Endothelial cell of umbilical vein (primary cell): ENCODE measurements around the gene IFNG. TPM values are rescaled to one million over a fixed set of nuclear protein-coding genes. Genes with fewer than 3 reads are reported as not detected.

Source experiments
- BruUV-seq: library from RNA; stranded (reverse); fragments of 400-500 nt; replicated peaks from 2 replicates; lab custom pipeline; 2021; lab: Mats Ljungman, UMichigan
- CTCF ChIA-PET: fragments of 300-600, 350-600 bp; sonication (Branson Sonifier 250); formaldehyde crosslinking; loops from one replicate; lab custom pipeline; 2021; ENCODE audit warnings: antibody characterized with exemption, inconsistent platforms; lab: Charles Lee
- POLR2A ChIA-PET: fragments of 300-600, 350-600 bp; sonication (Branson Sonifier 250); formaldehyde crosslinking; loops from one replicate; lab custom pipeline; 2021; ENCODE audit warnings: antibody characterized with exemption, inconsistent platforms; lab: Charles Lee
- DNase-seq: peaks from one replicate; pipeline ENCODE4 v3.0.0-alpha.2; 2011; ENCODE audit warnings: low read depth, low spot score
- FAIRE-seq: peaks from 2 replicates; lab custom pipeline; 2011; peaks lifted over from hg19 to GRCh38; lab: Jason Lieb, UNC
- H2AFZ ChIP-seq: 2 replicates; pipeline ENCODE4 v1.6.0; 2012; ENCODE audit warnings: low read depth, low read length, control low read depth, inconsistent platforms
- H3K27ac ChIP-seq: 2 replicates; pipeline ENCODE4 v1.5.1; 2011; ENCODE audit warnings: low read depth, mild to moderate bottlenecking, control low read depth, low read length, moderate library complexity; ENCODE audit not compliant: insufficient read depth
- H3K27me3 ChIP-seq, 2 experiments: 2 replicates each; pipeline versions ENCODE4 v1.6.0 to v1.6.1; 2011; ENCODE audit warnings: low read length in 2 of 2, mixed read lengths in 1 of 2; ENCODE audit not compliant: control insufficient read depth in 2 of 2, insufficient read depth in 2 of 2
- H3K36me3 ChIP-seq, 2 experiments: 2 replicates in 1 of 2; 3 replicates in 1 of 2; pipeline ENCODE4 v1.5.1; 2011; ENCODE audit warnings: low read length in 2 of 2, mild to moderate bottlenecking in 1 of 2, moderate library complexity in 1 of 2; ENCODE audit not compliant: control insufficient read depth in 2 of 2, insufficient read depth in 2 of 2; ENCODE audit errors: extremely low read depth in 1 of 2
- H3K4me1 ChIP-seq: 3 replicates; pipeline ENCODE4 v1.5.1; 2011; ENCODE audit warnings: mild to moderate bottlenecking, low read length; ENCODE audit not compliant: control insufficient read depth, insufficient read depth; ENCODE audit errors: extremely low read depth
- H3K4me2 ChIP-seq: 2 replicates; pipeline ENCODE4 v1.6.1; 2011; ENCODE audit warnings: low read length, control low read depth, mixed read lengths; ENCODE audit not compliant: insufficient read depth
- H3K4me3 ChIP-seq, 3 experiments: fragments of 200-600 bp in 1 of 3; sonication (generic), shearing (Covaris generic) in 1 of 3; replicated peaks in 1 of 3; 2 replicates each; pipeline ENCODE4 v1.5.1; 2011 to 2016; ENCODE audit warnings: control low read depth in 3 of 3, low read length in 3 of 3, mild to moderate bottlenecking in 2 of 3, inconsistent platforms in 1 of 3, low read depth in 1 of 3, moderate library complexity in 1 of 3; ENCODE audit not compliant: insufficient read depth in 1 of 3
- H3K79me2 ChIP-seq: 2 replicates; pipeline ENCODE4 v1.6.0; 2012; ENCODE audit warnings: low read length, inconsistent platforms; ENCODE audit not compliant: control insufficient read depth, insufficient read depth
- H3K9ac ChIP-seq: replicated peaks from 2 replicates; pipeline ENCODE3; 2011; ENCODE audit warnings: low read length, control low read depth; ENCODE audit not compliant: insufficient read depth; ENCODE audit errors: extremely low read depth
- H3K9me1 ChIP-seq: replicated peaks from 3 replicates; pipeline ENCODE4 v1.6.0; 2011; ENCODE audit warnings: mild to moderate bottlenecking, low read length; ENCODE audit not compliant: control insufficient read depth, insufficient read depth; ENCODE audit errors: extremely low read depth
- H3K9me3 ChIP-seq: replicated peaks from 2 replicates; pipeline ENCODE4 v1.5.1; 2012; ENCODE audit warnings: low read length, inconsistent platforms; ENCODE audit not compliant: control insufficient read depth, insufficient read depth
- H4K20me1 ChIP-seq: replicated peaks from 2 replicates; pipeline ENCODE3; 2011; ENCODE audit warnings: mild to moderate bottlenecking, low read length; ENCODE audit not compliant: control insufficient read depth, insufficient read depth; ENCODE audit errors: extremely low read depth
- CTCF ChIP-seq, 2 donors: IDR thresholded peaks; 1 replicate in 1 of 2; 2 replicates in 1 of 2; pipeline ENCODE4 v1.5.1; 2011; ENCODE audit warnings: low read length in 2 of 2, mild to moderate bottlenecking in 2 of 2, moderate library complexity in 2 of 2, control low read depth in 1 of 2, inconsistent platforms in 1 of 2, low read depth in 1 of 2; ENCODE audit not compliant: insufficient read depth in 1 of 2; ENCODE audit errors: extremely low read depth in 1 of 2
- EZH2 ChIP-seq: IDR thresholded peaks from 2 replicates; pipeline ENCODE4 v1.6.1; 2012; ENCODE audit warnings: borderline replicate concordance, low read depth, mild to moderate bottlenecking, moderate library complexity, low read length, inconsistent platforms; ENCODE audit not compliant: severe bottlenecking
- FOS ChIP-seq: IDR thresholded peaks from 2 replicates; pipeline ENCODE4 v1.6.1; 2011; ENCODE audit warnings: mild to moderate bottlenecking, low read length, moderate library complexity, borderline replicate concordance; ENCODE audit not compliant: insufficient read depth
- GATA2 ChIP-seq: IDR thresholded peaks from 2 replicates; pipeline ENCODE4 v1.7.0; 2011; ENCODE audit warnings: low read depth, mild to moderate bottlenecking, moderate library complexity, mixed read lengths, low read length; ENCODE audit not compliant: insufficient read length, insufficient read depth
- JUN ChIP-seq: IDR thresholded peaks from 2 replicates; pipeline ENCODE4 v1.6.1; 2011; ENCODE audit warnings: borderline replicate concordance, low read depth; ENCODE audit not compliant: insufficient read length, insufficient read depth
- MAX ChIP-seq: IDR thresholded peaks from 2 replicates; pipeline ENCODE4 v1.6.1; 2011; ENCODE audit not compliant: insufficient read depth, insufficient read length
- MYC ChIP-seq: IDR thresholded peaks from one replicate; pipeline ENCODE4 v1.6.1; 2011; ENCODE audit warnings: mild to moderate bottlenecking, low read depth, low read length
- POLR2A ChIP-seq: IDR thresholded peaks from 2 replicates; pipeline ENCODE4 v1.6.1; 2012; ENCODE audit warnings: low read depth, mild to moderate bottlenecking, control low read depth, low read length
- POLR2AphosphoS5 ChIP-seq: IDR thresholded peaks from 2 replicates; pipeline ENCODE4 v1.6.1; 2012; ENCODE audit warnings: low read depth, mild to moderate bottlenecking, control low read depth, low read length, moderate library complexity; ENCODE audit not compliant: insufficient read depth
- dilution Hi-C: fragments of 300-500 bp; cut with MboI; formaldehyde crosslinking; loops from one replicate; pipeline ENCODE4 v1.15.0; 2019; ENCODE audit warnings: low sequenced_read_pairs; ENCODE audit not compliant: extremely low pct_ligation_motif_present
- intact Hi-C: fragments of 100-400 bp; cut with micrococcal nuclease; formaldehyde crosslinking; loops from one replicate; pipeline ENCODE4 v1.10.0; 2022
- polyA plus RNA-seq, 4 experiments: library from polyadenylated mRNA; depleted of rRNA in 3 of 4; stranded (reverse) in 3 of 4; unstranded in 1 of 4; fragments of >200 nt; gene quantifications; 2 replicates each; pipeline versions ENCODE4 v1.2.1 to v1.2.3, GENCODE V29; 2011 to 2012; ENCODE audit warnings: missing spikeins in 1 of 4
- total RNA-seq: library from RNA; stranded (reverse); gene quantifications from 2 replicates; pipeline ENCODE4 v1.2.3, GENCODE V29; 2021

The IFNG gene
- total and polyA plus RNA-seq, 2 donors (not counting 3 experiments of a cell fraction or from before 2014, with no cell fraction given), result not detected

GRCh38 chr12:68117661-68118060 lies 41.9 kb downstream of the IFNG start:
- no peaks in the 10 kb centered on the region for H4K20me1 ChIP-seq
- no peak overlapping the region for H3K9ac ChIP-seq
- ChIA-PET CTCF (no interaction called here), POLR2A (no interaction called here)
- FAIRE-seq (no peak), DNase-seq (no peak)
- H3K79me2 ChIP-seq, result no peaks in the 10 kb centered on the region
- H3K27me3 ChIP-seq, result no peaks in the 10 kb centered on the region
- intact Hi-C loops, result no loop called here
- no peak overlapping the region for H3K27ac ChIP-seq
- no peaks in the 10 kb centered on the region for H3K4me1 ChIP-seq
- no peaks in the 10 kb centered on the region for H3K9me1 ChIP-seq
- no peaks in the 10 kb centered on the region for H3K9me3 ChIP-seq
- no peak overlapping the region for H3K4me3 ChIP-seq
- no peak overlapping the region for H2AFZ ChIP-seq
- dilution Hi-C loops, result no loop called here
- BruUV-seq, result no TSS peak
- TF ChIP-seq POLR2A (no peak), MYC (no peak), CTCF (IDR thresholded peaks at IDR 0.05; ENCODE audit: extremely low read depth in 1 of 2, insufficient read depth in 1 of 2, low read depth in 1 of 2, low read length in 2 of 2) (no peak), GATA2 (no peak), JUN (no peak), FOS (no peak), POLR2AphosphoS5 (no peak), MAX (no peak), EZH2 (no peak)
- H3K36me3 ChIP-seq, result no peaks in the 10 kb centered on the region
- H3K4me2 ChIP-seq, result no peak overlapping the region
